Retina (tissue), 1 donor: ENCODE data around the gene RPL10L.

Experiments
- DNase-seq: peaks from one replicate; pipeline ENCODE4 v3.0.0-alpha.2; 2016

RPL10L gene

DNA sequence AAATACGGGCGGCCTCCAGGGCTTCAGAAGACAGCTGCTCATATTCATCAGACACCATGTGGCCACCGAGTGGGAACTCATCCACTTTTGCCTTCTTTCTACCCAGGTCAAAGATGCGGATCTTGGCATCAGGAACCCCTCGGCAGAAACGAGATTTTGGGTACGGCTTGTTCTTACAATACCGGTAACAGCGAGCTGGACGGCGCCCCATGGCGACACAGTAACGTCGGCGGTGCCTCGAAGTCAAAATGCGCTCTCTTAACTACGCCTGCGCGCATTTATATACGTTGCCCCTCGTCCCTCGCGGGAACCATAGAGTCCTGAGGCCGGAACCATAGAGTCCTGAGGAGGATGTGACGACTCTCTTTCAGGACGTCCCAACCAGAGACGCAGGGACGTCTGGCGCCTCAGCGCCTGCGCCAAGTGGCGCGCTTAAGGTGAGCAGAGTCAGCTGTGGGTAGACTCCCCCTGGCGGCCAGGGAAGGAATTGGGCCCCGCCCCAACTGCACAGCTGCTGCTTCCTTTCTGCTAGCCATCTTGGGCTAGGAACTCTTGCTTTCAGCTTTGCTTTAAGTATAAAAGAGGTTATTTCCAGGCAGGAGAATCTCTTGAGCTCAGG, at the start of gene RPL10L:
Gene RPL10L, minus strand, starts transcription at position 256 of the 619 bp plus-strand sequence. Its CDS starts 45 bp downstream, at position 211.
- no peak for DNase-seq

- no peak for DNase-seq
These were observed 40.2 kb upstream of the RPL10L start for GRCh38 chr14:46691819-46692218.

DNA sequence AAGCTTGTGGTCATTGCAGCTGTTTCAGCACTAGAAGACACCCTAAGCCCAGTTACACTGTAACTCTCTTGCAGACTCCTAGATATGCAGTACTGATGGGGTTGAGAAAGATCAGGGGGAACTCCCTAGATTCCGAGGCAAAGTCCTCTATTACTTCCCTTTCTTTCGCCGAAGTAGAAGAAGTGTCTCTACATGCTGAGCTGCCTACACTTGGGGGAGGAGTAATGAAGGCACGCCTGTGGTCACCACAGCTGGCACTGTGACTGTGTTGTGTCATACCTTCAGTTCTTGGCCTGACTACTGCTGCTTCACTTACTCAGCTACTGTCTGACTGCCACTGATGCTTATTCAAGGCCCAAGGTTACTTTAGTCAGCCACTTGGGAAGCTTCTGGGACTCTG, 35.1 kb upstream of the RPL10L start:
- no peak for DNase-seq

GRCh38 chr14:46672128-46672527, 20.5 kb upstream of the RPL10L start:
- no peak for DNase-seq

GRCh38 chr14:46663382-46663781, 11.8 kb upstream of the RPL10L start:
- no peak for DNase-seq

DNA sequence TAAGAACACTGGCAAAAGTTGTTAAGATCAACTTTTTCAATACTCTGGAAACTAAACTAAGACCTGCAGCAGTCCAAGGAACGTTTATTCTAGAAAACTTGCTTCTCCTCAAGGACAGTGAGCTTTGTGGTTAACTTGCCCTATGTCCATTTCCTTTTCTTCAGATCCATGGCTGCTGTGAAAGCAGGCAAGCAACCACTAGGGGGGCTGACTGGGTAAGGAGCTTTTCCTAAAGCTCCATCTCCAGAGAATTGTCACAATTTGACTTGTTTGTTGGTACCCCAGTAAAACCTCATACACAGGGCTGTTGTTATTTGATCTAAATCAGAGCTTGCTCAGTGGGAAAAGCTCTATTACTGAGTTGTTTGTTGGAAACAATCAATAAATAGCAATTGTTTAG, 10.1 kb upstream of the RPL10L start:
- no peak for DNase-seq

DNA sequence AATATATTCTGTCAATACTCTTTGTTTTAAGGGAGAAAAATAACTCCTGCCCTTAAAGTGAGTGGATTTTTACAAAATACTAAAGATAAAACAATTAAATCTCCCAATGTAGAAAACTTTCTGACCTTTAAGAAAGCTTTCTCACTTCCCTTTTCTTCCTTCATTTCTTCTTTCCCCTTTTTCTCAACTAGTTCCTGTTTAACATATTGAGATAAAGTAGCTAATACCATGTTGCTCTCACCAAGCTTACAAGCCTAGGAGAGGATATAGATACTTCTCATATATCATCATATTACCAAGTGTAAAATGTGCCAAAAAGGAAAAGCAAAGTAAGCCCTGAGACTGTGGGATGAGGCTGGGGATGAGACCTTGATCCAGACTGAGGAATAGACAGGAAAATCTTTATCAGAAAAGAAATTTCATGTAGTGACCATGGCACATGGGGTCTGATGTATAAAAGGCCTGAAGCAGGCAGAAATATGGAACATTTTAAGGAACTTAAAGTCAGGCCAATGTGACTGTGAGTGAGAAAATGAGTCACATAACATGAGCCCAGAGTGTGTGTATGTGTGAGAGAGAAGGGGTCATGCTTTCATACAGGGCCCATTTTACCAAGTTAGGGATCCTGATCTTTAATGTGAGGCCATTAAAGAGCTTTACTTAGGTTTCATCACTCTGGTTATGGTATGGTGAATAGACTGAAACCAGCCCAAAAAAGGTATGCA, 1.6 kb upstream of the RPL10L start:
- no peak for DNase-seq

- DNase-seq, result no peak
These were observed 4.8 kb downstream of the RPL10L start for GRCh38 chr14:46646796-46647195.

- DNase-seq, result peak; percentile 4
These were observed 24.7 kb downstream of the RPL10L start for GRCh38 chr14:46626876-46627275.
